ENCODE results near the gene SOX6.

GRCh38 chr11:15987046-15987445, 369.3 kb downstream of the SOX6 start:
- no peak for TF ChIP-seq CTCF (conservative IDR thresholded peaks at IDR 0.05 in 1 of 2, IDR thresholded peaks at IDR 0.05 in 1 of 2; ENCODE audit: low read depth in 1 of 2, low read length in 2 of 2)
- no peak for TF ChIP-seq EZH2 (IDR thresholded peaks at IDR 0.05; ENCODE audit: low read length, missing control alignments)

All from fibroblast of lung (primary cell).